HG02588 (cell line): ENCODE results near the gene SLC35D3.
"Not testable (repeated sequence)": the region's sequence is repeated elsewhere in the genome, so short reads cannot be mapped to it uniquely, and the experiment has no call there.

Source experiments
- ATAC-seq: cut with Tn5 transposase; IDR thresholded peaks from one replicate; pipeline ENCODE4 v1.9.1; 2021; ENCODE audit warnings: mild to moderate bottlenecking, moderate library complexity; ENCODE audit not compliant: unreplicated experiment

SLC35D3 gene, protein sequence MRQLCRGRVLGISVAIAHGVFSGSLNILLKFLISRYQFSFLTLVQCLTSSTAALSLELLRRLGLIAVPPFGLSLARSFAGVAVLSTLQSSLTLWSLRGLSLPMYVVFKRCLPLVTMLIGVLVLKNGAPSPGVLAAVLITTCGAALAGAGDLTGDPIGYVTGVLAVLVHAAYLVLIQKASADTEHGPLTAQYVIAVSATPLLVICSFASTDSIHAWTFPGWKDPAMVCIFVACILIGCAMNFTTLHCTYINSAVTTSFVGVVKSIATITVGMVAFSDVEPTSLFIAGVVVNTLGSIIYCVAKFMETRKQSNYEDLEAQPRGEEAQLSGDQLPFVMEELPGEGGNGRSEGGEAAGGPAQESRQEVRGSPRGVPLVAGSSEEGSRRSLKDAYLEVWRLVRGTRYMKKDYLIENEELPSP

DNA sequence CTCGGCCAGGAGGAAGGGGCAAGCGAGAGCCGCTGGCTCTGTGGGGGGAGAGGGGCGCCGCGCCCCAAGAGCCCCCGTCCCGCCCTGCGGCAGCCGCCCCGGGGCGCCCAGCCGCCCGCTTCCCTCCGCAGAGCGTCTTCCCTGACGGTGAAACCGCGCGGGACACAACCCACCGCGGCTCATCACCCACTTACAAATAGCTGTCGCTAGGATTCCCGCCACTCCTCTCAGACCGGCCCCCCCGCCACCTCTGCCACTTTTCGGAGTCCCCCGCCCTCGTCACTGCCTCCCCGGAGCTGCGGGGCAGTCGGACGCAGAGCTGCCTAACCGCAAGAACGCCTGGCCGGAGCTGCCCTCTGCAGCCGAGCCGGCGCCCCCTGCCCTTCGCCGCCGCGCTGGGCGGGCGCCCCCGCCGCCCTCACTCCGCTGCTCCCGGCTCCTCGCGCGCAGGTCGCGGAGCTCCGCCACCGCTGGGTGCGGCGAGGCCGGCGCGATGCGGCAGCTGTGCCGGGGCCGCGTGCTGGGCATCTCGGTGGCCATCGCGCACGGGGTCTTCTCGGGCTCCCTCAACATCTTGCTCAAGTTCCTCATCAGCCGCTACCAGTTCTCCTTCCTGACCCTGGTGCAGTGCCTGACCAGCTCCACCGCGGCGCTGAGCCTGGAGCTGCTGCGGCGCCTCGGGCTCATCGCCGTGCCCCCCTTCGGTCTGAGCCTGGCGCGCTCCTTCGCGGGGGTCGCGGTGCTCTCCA is at the start of gene SLC35D3:
SLC35D3 (plus strand) TSS at position 366 of the 749 bp plus-strand sequence; CDS start at position 494, 128 bp downstream.
- ATAC-seq: no peak

DNA sequence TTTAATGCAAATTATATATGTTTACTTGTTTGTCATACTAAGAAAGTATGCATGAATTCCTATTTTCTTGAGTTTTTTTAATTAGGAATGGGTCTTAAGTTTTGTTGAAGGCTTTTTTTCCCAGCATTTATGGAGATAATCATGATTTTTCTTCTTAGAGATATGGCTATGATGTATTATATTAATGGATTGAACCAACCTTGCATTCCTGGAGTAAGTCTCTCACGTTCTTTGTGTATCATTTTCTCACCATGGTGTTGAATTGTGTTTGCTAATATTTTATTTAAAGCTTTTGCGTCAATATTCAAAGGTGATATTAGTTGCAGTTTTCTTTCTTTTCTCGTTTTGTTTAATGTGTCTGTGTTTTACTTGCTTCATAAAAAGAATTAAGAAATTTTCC is 48.4 kb upstream of the SLC35D3 start:
- ATAC-seq: no peak

DNA sequence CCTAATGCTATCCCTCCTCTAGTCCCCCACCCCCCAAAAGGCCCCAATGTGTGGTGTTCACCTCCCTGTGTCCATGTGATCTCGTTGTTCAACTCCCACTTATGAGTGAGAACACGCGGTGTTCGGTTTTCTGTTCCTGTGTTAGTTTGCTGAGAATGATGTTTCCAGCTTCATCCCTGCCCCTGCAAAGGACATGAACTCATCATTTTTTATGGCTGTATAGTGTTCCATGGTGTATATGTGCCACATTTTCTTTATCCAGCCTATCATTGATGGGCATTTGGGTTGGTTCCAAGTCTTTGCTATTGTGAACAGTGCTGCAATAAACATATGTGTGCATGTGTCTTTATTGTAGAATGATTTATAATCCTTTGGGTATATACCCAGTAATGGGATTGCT is 45.6 kb upstream of the SLC35D3 start:
- ATAC-seq: not testable (repeated sequence)

DNA sequence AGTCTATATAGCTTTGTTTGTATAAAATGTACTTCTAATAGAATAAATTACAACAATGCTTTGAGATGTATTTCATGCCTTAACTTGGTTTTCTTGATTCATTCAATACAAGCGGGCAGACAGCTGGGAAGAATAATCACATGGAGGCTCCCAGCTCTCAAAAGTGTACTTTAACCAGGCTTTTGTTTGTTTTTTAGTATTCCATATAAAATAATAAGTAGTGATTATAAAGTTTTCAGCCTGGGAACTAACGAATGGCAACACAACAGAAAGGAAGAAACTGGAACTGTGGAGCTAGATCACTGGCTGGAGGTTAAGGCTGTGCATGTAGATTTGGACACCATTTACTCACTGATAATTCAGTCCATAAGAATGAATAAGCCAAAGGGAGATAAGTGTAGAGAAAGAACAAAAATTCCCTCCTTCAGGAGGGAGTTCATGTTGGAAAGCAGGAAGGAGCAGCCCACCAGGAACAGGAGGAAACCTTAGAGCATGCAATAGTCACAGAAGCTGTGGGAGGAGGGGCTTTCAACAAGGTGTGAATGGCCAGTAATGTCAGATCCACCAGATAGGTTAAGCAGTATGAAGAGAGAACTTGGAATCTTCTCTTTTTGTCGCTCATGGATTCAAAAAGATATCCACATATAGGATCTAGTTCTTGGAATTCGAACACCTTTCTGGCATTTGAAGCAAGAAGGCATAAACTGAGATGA is 41.2 kb upstream of the SLC35D3 start:
- ATAC-seq: no peak

DNA sequence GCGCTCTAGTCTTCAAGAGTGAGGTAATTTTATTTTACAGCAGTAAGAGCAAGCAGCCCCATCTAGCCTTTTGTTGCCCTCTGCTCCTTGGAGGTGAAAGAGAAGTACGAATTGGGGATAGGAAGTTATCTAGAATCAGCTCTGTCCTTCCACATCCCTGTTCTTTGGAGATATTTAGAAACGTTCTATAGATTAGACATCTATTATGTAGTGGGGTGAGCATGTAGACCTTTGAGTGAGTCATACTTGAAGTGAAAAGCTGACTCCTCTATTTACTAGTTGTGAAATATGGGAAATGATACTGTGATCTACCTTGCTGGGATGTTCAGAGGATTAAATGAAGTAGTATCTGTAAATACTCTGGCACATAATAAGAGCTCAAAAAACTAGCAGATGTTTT is 36.0 kb upstream of the SLC35D3 start:
- ATAC-seq: no peak

DNA sequence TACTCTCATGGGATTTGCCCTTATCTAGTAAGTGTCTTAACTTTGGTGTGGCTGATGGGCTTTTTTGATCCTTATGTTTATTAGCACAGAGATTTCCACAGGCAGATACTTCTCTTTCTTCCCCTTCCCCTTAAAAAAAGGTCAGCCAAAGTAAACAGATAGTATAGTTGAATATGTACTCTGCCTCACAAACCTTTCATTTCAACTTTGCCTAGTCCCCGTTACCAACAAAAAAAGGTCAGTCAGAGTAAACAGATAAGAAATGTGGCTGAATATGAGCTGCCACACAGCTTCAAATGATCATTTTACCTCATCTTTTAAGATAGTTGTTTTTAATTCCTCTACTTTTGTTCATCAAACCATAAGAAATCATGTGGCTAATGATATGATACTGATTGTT is 34.1 kb upstream of the SLC35D3 start:
- no peak for ATAC-seq

DNA sequence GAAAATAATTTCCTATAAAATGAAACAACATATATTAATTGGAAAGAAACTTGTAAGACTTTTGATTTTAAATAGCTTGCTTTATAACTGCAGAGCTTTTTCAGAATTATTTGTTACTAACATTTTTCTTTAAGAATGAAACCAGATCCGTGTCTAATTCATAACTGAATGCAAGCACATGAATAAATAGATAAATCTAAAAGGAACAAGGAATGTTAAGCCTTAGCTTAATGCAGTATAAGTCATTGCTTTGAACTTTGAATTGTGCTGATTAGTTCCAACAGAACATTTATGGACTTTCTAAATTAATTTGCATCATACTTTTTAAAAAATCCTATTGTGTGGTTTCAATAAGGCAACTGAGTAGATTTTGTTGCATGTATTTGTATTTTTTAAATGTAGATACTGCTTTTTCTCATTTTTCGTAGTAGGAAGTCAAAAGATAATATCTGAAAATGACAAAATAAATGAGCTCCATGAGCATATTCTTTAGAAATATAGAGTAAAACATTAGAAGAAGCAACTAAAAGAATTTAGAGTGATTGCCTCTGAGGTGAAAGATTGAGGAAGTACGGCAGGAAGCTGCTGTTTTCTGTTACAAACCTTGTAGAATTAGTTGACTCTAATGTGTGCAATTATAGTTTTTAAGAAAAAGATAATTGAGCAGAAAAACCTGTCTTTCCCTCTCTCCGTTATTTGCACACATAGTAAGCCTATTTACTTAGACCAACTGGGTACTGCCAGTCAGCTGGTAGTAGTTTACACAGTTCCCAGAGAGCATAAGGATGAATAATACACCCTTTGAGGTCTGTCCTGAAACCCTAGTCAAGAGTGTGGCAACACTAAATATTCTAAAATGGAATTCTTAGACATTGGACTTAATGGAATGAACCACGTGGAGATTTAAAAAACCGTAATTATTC is 32.6 kb upstream of the SLC35D3 start:
- no peak for ATAC-seq

DNA sequence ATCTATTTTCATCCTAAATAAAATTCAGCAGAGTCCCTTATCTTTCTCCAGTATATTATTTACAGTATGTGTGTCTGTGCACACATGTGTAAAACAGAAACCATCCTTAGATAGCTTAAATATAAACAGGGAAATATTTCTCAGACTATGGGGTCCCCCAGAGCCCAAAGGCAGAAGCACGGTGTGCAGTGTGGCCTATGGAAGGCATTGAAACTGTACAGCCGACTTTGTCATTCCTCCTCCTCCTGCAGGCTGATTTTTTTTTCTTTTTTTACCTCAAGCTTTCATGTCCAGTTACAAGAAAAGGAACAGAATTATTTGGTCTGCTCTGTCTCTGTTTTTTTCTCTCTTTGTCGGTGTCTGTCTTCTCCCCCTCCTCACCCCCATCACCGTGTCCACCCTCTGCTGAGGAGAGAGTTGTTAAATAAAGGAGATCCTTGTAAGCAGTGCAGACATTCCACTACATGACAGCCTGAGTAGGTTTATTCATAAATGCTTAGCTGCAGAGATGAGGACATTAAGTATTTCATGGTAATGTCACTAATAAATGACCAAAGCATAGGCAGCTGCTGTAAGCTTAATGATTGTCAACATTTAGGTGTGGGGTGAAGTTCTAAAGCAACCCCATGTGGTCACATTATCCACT is 31.8 kb upstream of the SLC35D3 start:
- ATAC-seq: no peak

DNA sequence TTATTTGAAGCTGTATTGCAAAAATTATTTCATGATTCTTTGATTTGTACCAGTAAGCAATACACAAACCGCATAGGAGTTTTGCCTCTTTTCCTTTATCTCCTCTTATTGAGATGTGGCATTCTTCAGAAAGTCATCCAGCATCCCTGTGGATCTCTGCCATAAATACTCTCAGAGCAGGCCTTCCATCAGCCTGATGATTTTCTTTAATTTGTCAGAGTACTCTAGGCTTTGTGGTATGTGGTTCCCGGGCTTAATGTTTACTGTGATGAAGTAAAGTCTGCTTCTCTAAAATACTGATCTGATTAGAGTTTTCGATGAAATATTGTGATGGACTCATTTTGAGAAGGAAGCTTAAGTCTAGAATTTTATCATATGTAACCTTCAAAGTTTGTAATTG is 31.1 kb upstream of the SLC35D3 start:
- no peak for ATAC-seq

DNA sequence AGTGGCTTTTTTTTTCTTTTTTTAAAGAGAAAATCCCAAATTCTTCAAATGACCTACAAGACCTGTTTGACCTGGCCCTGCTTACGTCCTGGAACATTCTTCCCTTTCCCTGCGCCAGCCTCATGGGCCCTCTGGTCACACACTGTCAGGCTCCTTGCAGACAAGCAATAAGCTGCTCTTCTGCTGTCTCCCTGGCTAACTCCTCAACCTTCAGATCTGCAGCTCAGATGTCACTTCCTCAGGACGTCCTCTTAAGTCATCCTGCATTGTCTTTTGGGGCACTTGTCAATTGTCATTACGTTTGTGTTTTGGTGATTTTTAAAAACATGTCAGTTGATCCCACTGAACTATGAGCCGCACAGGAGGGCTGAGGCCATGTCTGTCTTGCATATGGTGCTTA is 28.9 kb upstream of the SLC35D3 start:
- ATAC-seq: no peak

DNA sequence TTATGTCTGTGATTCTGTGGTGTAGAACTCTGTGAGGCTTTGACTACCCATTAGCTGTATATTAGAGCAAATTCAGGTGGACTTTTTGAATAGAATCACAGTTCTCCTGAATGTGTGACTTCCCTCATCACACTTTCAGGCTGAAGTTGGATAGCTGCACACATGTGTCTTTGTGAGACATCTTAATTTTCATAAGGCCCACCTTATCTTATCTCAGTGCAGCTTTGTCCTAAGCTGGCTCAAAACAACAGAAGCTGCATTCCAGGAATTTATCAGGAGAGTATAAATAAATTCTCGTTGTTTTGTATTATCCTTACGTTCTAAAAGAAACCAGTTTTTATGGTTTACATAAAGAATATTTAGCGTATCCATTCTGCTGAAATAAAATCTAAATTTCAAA is 26.2 kb upstream of the SLC35D3 start:
- ATAC-seq: no peak

DNA sequence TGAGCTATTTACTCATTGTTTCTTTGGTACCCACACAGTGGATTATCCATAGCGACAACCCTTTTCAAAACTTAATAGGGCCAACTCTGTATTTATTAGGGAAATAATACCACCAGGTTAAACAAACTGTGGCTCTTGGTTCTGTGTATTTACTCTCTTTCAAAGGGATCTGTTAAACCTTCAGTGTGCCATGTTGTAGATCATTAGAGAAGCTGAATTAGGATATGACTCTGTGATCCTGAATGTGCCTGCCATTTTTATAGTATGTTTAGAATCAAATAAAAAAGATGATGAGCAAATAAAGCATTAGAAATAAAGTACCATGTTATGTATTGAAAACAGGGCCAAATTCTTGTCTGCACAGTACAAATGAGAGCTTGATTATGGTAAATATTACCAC is 25.0 kb upstream of the SLC35D3 start:
- ATAC-seq: no peak

DNA sequence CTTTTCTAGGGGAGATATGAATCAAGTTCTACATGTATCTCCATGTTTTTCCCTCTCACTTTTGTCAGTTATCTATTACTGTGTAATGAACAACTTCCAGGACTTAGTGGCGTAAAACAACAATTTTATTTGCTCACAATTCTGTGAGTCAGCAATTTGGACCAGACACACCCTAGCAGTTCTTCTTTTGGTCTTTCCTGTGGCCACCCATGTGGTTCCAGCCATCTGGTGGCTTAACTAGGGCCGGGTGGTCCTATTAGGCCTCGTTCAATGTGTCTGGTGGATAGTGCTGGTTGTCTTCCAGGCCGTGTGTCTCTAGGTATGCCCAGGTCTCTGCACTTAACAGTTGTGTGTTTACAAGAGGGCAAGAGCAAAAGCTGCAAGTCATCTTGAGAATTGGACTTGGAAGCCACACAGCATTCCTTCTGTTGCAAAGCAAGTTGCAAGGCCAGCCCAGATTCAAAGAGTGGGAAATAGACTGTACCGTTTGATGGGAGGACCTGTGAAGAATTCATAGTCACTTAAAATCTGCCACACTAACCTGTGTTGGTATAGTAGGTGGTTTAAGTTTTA is 20.8 kb upstream of the SLC35D3 start:
- ATAC-seq: no peak

DNA sequence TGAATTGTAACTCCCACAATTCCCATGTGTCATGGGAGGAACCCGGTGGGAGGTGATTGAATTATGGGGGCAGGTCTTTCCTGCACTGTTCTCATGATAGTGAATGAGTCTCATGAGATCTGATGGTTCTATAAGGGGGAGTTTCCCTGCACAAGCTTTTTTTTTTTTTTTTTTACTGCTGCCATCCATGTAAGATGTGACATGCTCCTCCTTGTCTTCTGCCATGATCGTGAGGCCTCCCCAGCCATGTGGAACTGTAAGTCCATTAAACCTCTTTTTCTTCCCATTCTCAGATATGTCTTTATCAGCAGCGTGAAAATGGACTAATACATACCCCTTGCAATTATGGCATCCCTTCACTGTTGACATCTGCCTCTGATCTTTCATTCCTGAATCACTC is 17.6 kb upstream of the SLC35D3 start:
- ATAC-seq: not testable (repeated sequence)

DNA sequence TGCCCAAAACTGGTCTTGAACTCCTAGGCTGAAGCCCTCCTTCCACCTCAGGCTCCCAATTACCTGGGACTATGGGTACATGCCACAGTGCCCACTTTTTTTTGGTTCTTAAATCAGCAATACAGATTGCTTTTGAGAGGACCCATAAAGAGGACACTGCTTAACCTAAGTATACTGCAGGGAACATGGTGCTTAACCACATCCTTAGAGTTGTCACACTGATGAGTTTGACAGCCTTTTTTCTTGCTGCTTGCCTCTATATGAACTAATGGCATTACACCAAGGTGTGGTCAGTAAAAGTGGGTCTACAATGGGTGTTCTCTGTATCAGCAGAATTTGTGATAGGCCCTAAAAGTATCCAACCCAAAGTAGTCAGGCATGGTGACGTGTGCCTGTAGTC is 7.2 kb upstream of the SLC35D3 start:
- no peak for ATAC-seq

DNA sequence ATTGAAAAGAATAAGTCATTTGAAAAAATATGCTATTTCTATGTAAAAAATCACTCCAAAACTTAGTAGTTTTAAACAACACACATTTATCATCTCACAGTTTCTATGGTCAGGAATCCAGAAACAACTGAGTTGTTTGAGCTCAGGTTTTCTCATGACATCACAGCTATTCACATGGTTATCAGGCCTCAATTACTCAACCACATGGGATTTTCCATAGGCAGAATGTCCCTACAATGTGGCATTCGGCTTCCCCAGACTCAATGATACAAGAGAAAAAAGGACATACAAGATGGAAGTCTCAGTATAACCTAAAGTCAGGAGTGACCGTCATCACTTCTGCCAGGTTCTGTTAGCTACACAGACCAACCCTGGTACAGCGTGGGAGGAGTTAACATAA is 3.4 kb upstream of the SLC35D3 start:
- ATAC-seq: no peak

DNA sequence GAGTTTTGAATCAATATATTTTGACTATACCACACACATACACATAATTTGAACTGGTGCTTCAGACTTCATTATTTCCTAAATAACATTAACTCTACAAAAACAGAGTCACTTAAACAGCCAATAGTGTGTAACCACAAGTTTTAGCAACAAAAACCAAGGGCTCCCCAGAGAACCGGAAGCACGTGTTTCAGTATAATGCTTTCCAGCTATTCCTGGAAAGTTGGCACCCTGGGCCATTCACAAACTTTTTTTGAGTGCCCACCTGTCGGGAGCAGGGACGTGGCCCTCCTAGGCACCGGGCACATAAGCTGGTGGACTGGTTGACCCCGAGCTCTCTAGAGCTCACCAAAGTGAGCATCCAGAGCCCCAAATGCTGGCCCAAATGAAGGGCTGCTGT is 1.9 kb upstream of the SLC35D3 start:
- ATAC-seq: no peak

DNA sequence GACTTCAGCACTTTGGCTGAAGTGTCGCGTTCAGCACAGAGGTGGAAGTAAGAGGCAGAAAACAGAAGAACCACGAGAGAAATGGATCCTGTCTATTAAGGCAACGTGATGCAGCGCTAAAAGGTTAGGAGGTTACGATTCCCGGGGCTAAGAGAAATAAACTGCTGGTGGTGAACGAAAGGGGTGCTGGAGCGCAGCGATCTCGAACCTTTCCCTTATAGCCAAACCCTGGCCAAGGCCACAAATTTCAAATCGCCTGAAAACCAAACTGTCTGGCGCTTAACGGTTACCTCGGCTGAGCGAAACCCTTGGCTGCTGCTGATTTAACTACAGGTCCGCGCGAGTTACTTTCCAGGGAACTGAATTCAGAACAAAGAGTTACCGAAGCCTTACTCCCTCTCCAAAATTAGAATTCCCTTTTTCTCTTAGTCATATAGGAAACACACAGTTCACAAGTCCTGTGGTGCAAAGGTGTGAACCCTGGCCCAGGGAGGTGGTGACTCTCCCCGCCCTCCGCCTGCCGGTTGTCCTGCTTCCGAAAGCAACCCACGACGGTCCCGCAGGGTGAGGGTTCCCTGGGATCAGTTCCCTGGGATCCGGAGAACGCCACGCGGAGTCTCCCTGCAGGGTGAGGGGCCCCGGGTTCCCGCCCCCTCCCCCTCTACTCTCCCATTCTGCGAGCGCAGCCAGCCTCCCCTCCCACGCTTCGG is 1.3 kb upstream of the SLC35D3 start:
- ATAC-seq: no peak

DNA sequence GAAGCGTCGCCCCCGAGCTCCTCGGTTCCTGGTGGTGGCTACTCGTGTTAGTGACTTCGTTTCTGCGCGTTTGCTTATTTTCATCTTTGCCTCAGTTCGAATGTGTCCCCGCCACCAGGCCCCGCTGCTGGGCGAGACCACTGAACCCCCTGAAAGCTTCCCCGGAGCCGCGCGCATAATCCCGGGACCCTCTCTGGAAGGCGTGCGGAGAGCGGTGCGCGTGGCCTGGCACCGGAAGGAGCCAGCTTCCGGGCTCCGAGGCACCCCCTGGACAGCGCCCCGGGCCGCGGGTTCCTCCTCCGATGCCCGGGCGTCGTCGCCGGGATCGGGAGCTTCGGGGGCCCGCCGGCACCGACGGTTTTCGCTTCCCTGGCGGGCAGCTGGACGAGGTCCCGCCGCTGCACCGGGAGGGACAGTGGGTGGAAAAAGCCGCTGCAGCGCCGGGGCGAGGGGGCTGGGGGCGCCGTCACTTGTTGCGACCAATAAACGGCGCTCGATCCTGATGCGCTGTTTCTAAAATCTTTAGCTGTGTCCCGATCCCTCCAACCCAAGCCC is 643 bp upstream of the SLC35D3 start:
- ATAC-seq: no peak
